ENCODE results near the gene LSM7. TPM values are rescaled to one million over a fixed set of nuclear protein-coding genes. Genes with fewer than 3 reads are reported as not detected.
A peak's percentile ranks its signal among the peaks of the same experiment; 100 is the strongest.

LSM7 gene
- total RNA-seq, 1 experiment from 2014 or later = 282 TPM

- ChIA-PET CTCF (no interaction called here), POLR2A (ENCODE audit: unreplicated experiment) (no interaction called here)
- DNase-seq = no peak
- no peaks in the 10 kb centered on the region for H3K79me2 ChIP-seq (ENCODE audit: low read length)
- no peaks in the 10 kb centered on the region for H3K27me3 ChIP-seq (ENCODE audit: low read length)
- no peak overlapping the region for H3K4me3 ChIP-seq (ENCODE audit: low read length)
- no peaks in the 10 kb centered on the region for H3F3A ChIP-seq (ENCODE audit: low read length, unreplicated experiment)
- H2AFZ ChIP-seq (ENCODE audit: low read length) = no peak overlapping the region
- no peaks in the 10 kb centered on the region for H3K4me1 ChIP-seq (ENCODE audit: insufficient read depth, low read length)
- no peak overlapping the region for H3K4me2 ChIP-seq (ENCODE audit: low read length)
- no peaks in the 10 kb centered on the region for H3K36me3 ChIP-seq (ENCODE audit: low read depth, low read length)
- BruUV-seq (replicated peaks) = no TSS peak
- no peak overlapping the region for H3K9ac ChIP-seq (ENCODE audit: low read length)
- no peaks in the 10 kb centered on the region for H4K20me1 ChIP-seq (ENCODE audit: low read length)
- TF ChIP-seq CTCF (conservative IDR thresholded peaks at IDR 0.05; ENCODE audit: low read depth, low read length) (no peak), EZH2 (IDR thresholded peaks at IDR 0.05; ENCODE audit: low read length, unreplicated experiment) (no peak), EZH2phosphoT487 (IDR thresholded peaks at IDR 0.05; ENCODE audit: borderline replicate concordance, low read length) (no peak)
- no peaks in the 10 kb centered on the region for H3K9me3 ChIP-seq (ENCODE audit: low read length)
- no peaks in the 10 kb centered on the region for H3K9me2 ChIP-seq (replicated peaks; ENCODE audit: low read length)
- no peak overlapping the region for H3K27ac ChIP-seq (ENCODE audit: low read length)
- intact Hi-C loops (cut with micrococcal nuclease) = loop anchor here (10.0 kb wide), 1 partner anchor 83 kb away; the partner anchor contains the start of genes PLEKHJ1 and SF3A2
- no peak for ATAC-seq
These were observed 10.6 kb downstream of the LSM7 start for GRCh38 chr19:2317756-2318155.

- Histone ChIP-seq H3K27me3 (ENCODE audit: low read length) (no peaks in the 10 kb centered on the region), H3K27ac (ENCODE audit: low read length) (no peak overlapping the region), H3K4me1 (ENCODE audit: insufficient read depth, low read length) (no peaks in the 10 kb centered on the region), H3F3A (ENCODE audit: low read length, unreplicated experiment) (no peaks in the 10 kb centered on the region), H3K9ac (ENCODE audit: low read length) (no peak overlapping the region), H3K36me3 (ENCODE audit: low read depth, low read length) (no peaks in the 10 kb centered on the region), H3K79me2 (ENCODE audit: low read length) (no peaks in the 10 kb centered on the region), H3K9me3 (ENCODE audit: low read length) (no peaks in the 10 kb centered on the region), H3K9me2 (replicated peaks; ENCODE audit: low read length) (no peaks in the 10 kb centered on the region), H4K20me1 (ENCODE audit: low read length) (no peaks in the 10 kb centered on the region), H3K4me3 (ENCODE audit: low read length) (no peak overlapping the region), H2AFZ (ENCODE audit: low read length) (no peak overlapping the region), H3K4me2 (ENCODE audit: low read length) (no peak overlapping the region)
- DNase-seq (no peak), ATAC-seq (no peak)
- no TSS peak for BruUV-seq (replicated peaks)
- intact Hi-C loops (cut with micrococcal nuclease) = loop anchor here (10.0 kb wide), 1 partner anchor 82 kb away; the partner anchor contains the start of genes PLEKHJ1 and SF3A2
- TF ChIP-seq EZH2 (IDR thresholded peaks at IDR 0.05; ENCODE audit: low read length, unreplicated experiment) (no peak), EZH2phosphoT487 (IDR thresholded peaks at IDR 0.05; ENCODE audit: borderline replicate concordance, low read length) (no peak), CTCF (conservative IDR thresholded peaks at IDR 0.05; ENCODE audit: low read depth, low read length) (no peak)
- ChIA-PET CTCF (no interaction called here), POLR2A (ENCODE audit: unreplicated experiment) (no interaction called here)
These were observed 11.1 kb downstream of the LSM7 start for GRCh38 chr19:2317300-2317699.

GRCh38 chr19:2315818-2316353, 12.5 kb downstream of the LSM7 start:
- H3K36me3 ChIP-seq (ENCODE audit: low read depth, low read length) = no peaks in the 10 kb centered on the region
- BruUV-seq (replicated peaks) = no TSS peak
- DNase-seq (peak; percentile 46), ATAC-seq (peak; percentile 90)
- no peak overlapping the region for H3K4me3 ChIP-seq (ENCODE audit: low read length)
- no peaks in the 10 kb centered on the region for H3K4me1 ChIP-seq (ENCODE audit: insufficient read depth, low read length)
- ChIA-PET POLR2A (ENCODE audit: unreplicated experiment) (no interaction called here), CTCF (interaction anchor here (0.6 kb wide), 1 partner anchor 8 kb away, joined by 3 read pairs; no protein-coding TSS in a partner anchor)
- no peaks in the 10 kb centered on the region for H4K20me1 ChIP-seq (ENCODE audit: low read length)
- TF ChIP-seq CTCF (conservative IDR thresholded peaks at IDR 0.05; ENCODE audit: low read depth, low read length) (peak; percentile 67), EZH2 (IDR thresholded peaks at IDR 0.05; ENCODE audit: low read length, unreplicated experiment) (no peak), EZH2phosphoT487 (IDR thresholded peaks at IDR 0.05; ENCODE audit: borderline replicate concordance, low read length) (no peak)
- H2AFZ ChIP-seq (ENCODE audit: low read length) = no peak overlapping the region
- H3F3A ChIP-seq (ENCODE audit: low read length, unreplicated experiment) = no peaks in the 10 kb centered on the region
- H3K9me3 ChIP-seq (ENCODE audit: low read length) = no peaks in the 10 kb centered on the region
- intact Hi-C loops (cut with micrococcal nuclease) = loop anchor here (1.0 to 10.0 kb wide), 2 partner anchors 81 to 160 kb away; partner anchors contain the start of genes PLEKHJ1 and SF3A2
- H3K9me2 ChIP-seq (replicated peaks; ENCODE audit: low read length) = no peaks in the 10 kb centered on the region
- H3K79me2 ChIP-seq (ENCODE audit: low read length) = no peaks in the 10 kb centered on the region
- no peak overlapping the region for H3K27ac ChIP-seq (ENCODE audit: low read length)
- H3K4me2 ChIP-seq (ENCODE audit: low read length) = no peak overlapping the region
- no peaks in the 10 kb centered on the region for H3K27me3 ChIP-seq (ENCODE audit: low read length)
- no peak overlapping the region for H3K9ac ChIP-seq (ENCODE audit: low read length)

All from PC-3 (cell line).